GM18499 (cell line): Measurements from ENCODE around the gene SLC24A3.

Source experiments
- ATAC-seq: cut with Tn5 transposase; IDR thresholded peaks from one replicate; pipeline ENCODE4 v1.9.1; 2021; ENCODE audit warnings: moderate number of reproducible peaks; ENCODE audit not compliant: insufficient read depth, unreplicated experiment

SLC24A3 gene

GRCh38 chr20:19412254-19412653 lies 199.8 kb downstream of the SLC24A3 start:
- no peak for ATAC-seq

DNA sequence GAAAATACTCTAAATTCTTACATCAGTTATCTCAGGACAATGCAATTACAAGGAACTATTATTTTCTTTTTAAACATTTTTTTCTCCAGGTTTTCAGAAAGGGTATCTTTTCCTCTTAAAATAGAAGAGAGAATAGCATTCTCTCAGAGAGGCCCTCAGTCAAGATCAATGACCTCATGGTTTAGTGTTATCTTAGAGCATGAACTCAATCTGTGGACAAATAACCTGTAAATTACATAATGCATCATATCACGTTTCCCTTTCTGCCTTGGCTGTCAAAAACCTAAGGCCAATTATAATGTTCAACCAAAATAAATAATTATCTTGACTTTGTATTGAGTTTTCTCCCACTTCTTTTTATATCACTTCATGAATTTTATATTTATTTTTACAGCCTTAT lies 202.2 kb downstream of the SLC24A3 start:
- ATAC-seq = no peak

GRCh38 chr20:19415786-19416185 lies 203.3 kb downstream of the SLC24A3 start:
- no peak for ATAC-seq

DNA sequence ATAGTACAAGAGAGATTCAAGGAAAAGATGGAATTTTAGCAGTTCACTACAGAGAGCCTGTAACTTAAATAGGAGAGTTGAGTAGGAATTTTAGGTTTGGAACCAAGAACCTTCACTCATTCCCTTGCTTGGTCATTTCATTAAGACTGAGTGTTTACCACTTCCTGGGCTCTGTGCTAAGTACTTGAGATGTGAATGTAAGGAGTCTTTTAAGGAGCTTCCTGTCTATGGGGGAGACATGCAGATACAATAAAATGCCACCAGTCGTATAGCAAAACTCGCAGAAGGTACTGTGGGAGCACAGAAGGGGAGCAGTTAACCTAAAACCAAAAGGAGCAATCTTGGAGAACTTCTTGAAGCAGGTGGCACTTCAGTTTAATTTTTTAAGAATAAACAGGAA lies 204.2 kb downstream of the SLC24A3 start:
- no peak for ATAC-seq

- no peak for ATAC-seq
Measured at GRCh38 chr20:19419396-19419795, 207.0 kb downstream of the SLC24A3 start.

DNA sequence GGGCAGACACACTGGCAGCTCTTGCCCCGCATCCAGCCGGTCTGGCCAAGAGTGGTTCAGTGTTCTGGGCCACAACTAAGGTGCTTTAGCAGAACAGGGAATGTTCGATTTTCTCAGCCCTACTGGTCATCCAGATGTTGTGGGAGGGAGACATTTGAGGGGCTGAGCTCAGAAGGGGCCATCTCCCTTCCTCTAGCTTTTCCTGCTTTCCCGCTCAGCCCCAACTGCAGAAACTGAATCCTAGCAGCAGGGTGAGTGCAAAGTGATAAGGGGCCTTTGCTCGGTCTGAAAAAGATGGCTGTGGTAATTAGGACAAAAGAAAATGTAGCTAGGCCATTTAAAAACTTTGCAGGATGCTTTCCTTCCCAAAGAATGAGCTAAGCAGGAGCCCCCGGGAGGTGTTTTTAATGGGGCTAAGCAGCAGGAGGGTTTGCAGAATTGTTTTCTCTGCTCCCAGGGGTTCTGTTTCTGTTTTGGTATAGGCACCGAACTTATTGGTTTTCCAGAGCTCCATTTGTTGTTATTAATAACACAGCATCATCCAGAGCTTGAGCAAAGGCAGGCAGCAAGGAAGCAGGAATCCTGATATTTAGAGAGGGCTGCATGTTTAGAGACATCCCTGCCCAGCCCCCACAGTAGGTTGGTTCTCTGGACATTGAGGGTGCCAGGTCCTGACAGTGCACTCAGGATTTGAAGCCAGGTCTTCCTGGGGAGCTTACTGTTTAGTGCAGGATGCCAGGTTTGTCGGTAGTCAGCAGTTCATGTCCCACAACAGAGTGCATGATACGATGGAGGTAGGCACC lies 210.9 kb downstream of the SLC24A3 start:
- no peak for ATAC-seq

DNA sequence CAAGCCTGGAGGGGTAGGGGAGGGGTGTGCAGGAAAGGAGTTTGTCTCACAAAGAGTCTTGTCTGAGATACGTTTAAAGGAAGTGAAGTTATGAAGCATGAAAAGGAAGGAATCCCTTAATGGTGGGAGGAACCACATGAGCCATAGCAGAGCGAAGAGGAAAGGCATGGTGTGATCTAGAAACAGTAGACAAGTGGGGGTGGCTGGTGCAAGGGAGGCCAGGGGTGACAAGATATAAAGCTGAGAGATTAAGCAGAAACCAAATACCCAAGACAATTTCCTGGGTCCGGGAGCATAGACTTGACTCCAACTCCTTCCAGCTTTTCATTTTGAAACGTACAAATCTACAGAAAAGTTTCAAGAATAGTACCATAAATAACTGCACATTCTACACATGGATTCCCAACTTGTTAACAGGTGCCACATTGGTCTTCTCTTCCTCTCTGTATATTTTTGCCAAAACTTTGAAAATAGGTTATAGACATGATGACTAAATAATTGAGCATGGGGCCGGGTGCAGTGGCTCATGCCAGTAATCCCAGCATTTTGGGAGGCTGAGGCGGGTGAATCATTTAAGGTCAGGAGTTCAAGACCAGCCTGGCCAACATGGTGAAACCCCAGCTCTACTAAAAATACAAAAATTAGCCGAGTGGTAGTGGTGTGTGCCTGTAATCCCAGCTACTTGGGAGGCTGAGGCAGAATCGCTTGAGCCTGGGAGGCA lies 211.6 kb downstream of the SLC24A3 start:
- ATAC-seq = no peak

GRCh38 chr20:19426356-19426755 lies 213.9 kb downstream of the SLC24A3 start:
- no peak for ATAC-seq

DNA sequence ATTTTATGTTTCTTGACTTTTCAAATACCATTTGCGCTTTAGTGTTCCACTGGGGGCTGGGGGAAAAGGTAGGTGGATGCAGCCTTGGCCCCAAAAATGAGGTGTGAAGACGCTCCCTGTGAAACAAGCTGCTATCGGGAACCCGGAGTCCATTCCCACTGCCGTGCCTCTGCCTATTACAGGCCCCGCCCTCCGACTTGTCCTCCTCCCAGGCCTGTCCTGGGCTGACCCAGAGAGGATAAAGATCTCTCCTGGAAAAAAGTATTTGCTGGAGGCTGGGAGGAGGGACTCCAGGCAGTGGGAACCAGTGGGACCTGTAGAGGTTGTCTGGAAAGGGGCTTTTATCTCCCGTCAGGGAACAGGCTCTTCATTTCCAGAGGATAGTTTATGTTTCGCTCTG lies 215.0 kb downstream of the SLC24A3 start:
- ATAC-seq = no peak

- no peak for ATAC-seq
Measured at GRCh38 chr20:19427913-19428312, 215.5 kb downstream of the SLC24A3 start.

GRCh38 chr20:19428324-19428723 lies 215.9 kb downstream of the SLC24A3 start:
- no peak for ATAC-seq

DNA sequence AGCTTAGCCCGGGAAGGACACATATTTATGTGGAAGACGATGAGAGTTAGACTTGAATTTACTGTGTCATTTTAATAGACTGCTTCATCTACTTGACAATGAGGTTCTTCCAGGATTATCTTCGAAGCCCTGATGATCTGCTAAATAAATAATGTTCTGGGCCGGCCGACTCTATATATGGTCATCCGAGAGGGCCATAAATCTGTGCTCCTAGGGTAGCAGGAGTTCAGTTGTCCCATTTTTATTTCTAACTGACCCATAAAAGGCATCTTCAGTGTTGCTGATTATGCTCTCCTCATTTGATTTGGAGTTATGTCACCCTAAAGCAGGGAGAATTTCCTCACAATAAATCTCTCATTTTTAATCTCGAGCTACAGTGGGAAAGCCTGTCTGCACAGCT lies 217.1 kb downstream of the SLC24A3 start:
- no peak for ATAC-seq

GRCh38 chr20:19430641-19431315 lies 218.3 kb downstream of the SLC24A3 start:
- no peak for ATAC-seq

DNA sequence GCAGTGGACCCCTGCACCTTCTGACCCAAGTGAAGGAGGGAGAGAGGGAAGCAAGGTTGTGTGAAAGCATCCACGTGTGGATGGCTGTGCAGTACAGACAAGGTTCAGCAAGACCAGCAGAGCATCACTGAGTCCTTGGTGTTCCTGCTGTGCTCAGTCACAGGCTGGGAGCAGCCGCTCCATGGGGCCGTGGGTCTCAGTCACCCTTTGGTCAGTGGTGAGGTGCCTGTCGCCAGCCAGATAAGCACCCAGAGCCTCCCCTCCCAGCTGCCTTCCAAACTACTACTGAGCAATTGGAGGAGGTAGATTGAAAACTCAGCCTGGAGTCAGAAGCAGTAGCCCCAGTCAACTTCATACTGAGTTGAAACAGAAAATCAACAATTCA lies 218.9 kb downstream of the SLC24A3 start:
- no peak for ATAC-seq

DNA sequence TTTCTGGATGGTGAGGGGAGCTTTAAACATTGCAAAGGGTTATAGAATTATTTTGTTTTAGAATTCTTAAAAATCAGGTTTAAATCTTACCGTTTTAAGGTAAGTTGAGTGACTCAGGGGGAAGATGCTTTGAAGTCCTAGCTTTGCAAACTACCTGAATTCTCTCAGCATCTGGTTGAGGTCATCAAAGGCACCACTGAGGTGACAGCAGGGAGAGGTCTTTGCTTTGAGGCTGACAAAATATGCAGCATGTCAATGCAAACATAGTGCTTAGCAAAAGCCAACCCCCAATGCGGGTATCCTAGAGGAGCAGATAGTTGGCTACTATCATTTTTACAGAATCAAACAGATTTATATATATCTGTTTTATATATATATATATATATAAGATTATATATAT lies 219.5 kb downstream of the SLC24A3 start:
- ATAC-seq = no peak

GRCh38 chr20:19433371-19434350 lies 221.2 kb downstream of the SLC24A3 start:
- ATAC-seq = peak; percentile 67

DNA sequence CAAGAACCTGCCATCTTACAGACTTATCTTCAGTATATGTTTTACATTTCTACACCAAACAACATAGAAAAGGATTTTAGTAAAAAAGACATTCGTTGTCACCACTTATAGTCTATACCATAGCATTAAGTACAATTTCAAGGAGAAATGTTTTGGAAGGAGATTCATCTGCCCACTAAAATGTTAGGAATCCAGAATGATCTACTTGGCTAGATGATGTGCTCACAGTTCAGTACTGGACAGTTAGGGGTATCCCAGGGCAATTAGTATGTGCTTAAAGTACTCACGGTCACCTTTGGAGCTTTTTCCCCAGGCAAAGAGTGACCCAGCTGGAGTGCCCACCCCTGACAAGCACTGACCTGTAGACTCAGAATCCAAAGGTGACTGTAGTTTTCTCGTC lies 222.9 kb downstream of the SLC24A3 start:
- no peak for ATAC-seq

GRCh38 chr20:19435821-19436220 lies 223.4 kb downstream of the SLC24A3 start:
- no peak for ATAC-seq

DNA sequence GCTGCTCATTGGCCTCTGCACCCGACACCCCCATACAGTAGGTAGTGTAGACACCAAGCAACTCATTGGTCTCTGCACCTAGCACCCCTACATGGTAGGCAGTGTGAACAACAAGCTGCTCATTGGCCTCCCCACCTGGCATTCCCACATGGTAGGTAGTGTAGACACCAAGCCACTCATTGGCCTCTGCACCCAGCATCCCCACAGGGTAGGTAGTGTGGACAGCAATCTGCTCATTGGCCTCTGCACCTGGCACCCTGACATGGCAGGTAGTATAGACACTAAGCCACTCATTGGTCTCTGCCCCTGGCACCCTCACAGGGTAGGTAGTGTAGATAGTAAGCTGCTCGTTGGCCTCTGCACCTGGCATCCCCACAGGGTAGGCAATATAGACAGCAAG lies 226.0 kb downstream of the SLC24A3 start:
- no peak for ATAC-seq
